ENCODE results near the gene FBXL16.

DNA sequence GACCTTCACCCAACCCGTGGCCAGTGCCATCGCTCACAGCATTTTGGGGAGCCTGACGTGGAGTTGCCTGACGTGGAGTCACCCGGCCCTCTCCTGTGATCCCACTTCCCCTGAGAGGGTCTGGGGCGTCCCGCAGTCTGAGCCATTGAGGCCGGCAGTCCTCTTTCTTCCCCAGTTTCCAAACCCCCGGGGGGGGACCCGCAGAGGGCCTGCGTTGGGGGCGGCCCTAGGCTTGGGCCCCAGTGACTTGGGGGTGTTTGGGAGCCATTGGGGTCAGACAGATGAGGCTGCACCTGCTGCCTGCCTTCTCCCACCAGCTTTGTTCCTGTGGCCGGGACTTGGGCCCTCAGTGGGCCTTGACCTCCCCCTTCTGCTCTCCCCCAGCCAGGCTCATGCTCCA lies 35.9 kb downstream of the FBXL16 start:
- TF ChIP-seq, protein P1, sequence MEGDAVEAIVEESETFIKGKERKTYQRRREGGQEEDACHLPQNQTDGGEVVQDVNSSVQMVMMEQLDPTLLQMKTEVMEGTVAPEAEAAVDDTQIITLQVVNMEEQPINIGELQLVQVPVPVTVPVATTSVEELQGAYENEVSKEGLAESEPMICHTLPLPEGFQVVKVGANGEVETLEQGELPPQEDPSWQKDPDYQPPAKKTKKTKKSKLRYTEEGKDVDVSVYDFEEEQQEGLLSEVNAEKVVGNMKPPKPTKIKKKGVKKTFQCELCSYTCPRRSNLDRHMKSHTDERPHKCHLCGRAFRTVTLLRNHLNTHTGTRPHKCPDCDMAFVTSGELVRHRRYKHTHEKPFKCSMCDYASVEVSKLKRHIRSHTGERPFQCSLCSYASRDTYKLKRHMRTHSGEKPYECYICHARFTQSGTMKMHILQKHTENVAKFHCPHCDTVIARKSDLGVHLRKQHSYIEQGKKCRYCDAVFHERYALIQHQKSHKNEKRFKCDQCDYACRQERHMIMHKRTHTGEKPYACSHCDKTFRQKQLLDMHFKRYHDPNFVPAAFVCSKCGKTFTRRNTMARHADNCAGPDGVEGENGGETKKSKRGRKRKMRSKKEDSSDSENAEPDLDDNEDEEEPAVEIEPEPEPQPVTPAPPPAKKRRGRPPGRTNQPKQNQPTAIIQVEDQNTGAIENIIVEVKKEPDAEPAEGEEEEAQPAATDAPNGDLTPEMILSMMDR (IDR thresholded peaks at IDR 0.05), result no peak
- TF ChIP-seq POLR2A (IDR thresholded peaks at IDR 0.05), result no peak
